ENCODE data around the gene HS1BP3. TPM values are rescaled to one million over a fixed set of nuclear protein-coding genes. Genes with fewer than 3 reads are reported as not detected.
A peak's percentile ranks its signal among the peaks of the same experiment; 100 is the strongest.

HS1BP3 gene
- total and polyA plus RNA-seq, 8 donors, result 9.5 to 16.8 (median 10.8) TPM

DNA sequence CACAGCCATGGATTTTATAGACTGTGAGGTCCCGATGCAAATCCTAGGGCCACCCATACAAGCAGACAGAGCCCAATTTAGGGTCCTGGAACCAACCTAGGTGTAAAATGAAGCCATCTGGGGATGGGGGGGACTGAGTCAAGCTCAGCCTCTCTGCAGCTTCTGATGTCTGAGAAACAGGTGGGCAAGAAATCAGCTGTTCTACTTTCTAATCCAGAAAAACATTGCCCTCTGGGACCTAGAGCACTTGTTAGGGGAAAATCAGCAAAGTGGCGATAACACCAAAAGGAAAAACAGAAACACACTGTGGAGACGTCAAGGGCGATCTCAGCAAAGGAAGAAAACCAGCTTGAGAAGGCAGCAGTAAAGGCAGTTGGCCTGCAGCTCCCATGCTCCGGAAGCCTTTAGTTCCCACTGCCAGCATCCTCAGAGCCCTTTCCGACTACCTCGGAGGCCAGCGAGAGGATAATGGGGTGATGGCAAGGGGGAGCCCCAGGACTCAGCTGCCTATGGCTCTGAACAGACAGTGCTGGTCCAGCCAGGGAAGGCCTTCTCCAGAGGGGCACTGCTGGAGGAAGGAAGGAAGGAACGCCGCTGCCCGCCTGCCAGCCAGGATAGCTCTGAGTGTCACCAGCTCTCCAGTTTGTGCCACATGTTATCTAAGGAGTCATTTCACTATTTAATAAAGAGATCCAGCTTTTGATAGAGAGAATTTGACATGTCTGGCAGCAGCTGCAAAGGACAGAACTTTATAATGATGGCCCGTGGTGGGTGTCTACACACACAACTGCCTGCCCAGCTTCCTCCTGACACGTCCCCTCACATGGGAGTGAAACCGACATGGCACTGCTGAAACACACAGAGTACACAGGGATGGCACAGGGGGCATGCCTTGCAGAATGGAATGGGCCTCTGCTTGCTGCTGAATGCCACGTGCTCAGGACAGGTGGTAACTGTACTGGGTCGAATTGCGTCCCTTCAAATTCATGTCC lies 37.7 kb downstream of the HS1BP3 start:
- intact Hi-C loops (cut with DNase I), result no loop called here

DNA sequence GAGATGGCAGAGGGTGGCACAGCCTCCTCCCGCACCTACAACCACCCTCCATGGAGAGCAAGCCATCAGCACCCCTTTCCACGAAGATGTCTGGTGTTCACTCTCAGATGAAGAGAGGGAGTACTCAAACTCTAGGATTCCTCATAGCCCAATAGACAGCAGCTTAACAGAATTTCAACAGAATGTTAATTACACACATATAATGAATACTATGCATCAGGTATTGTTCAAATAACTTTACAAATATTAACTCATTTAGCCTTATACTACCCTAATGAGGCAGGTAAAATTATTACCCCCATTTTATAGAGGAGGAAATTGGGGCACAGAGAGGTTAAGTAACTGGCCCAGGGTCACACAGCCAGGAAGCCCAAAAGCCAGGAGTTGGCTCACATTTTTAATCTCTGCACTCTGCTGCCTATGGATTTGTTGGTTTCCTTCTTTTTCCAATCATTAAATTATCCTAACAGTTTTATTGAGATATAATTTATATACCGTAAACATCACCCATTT lies 39.0 kb downstream of the HS1BP3 start:
- FAIRE-seq (no peak), ATAC-seq (no peak), DNase-seq (no peak)
- TF ChIP-seq, protein P1, sequence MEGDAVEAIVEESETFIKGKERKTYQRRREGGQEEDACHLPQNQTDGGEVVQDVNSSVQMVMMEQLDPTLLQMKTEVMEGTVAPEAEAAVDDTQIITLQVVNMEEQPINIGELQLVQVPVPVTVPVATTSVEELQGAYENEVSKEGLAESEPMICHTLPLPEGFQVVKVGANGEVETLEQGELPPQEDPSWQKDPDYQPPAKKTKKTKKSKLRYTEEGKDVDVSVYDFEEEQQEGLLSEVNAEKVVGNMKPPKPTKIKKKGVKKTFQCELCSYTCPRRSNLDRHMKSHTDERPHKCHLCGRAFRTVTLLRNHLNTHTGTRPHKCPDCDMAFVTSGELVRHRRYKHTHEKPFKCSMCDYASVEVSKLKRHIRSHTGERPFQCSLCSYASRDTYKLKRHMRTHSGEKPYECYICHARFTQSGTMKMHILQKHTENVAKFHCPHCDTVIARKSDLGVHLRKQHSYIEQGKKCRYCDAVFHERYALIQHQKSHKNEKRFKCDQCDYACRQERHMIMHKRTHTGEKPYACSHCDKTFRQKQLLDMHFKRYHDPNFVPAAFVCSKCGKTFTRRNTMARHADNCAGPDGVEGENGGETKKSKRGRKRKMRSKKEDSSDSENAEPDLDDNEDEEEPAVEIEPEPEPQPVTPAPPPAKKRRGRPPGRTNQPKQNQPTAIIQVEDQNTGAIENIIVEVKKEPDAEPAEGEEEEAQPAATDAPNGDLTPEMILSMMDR (IDR thresholded peaks at IDR 0.05), result no peak
- intact Hi-C loops (cut with DNase I), result no loop called here
- Histone ChIP-seq H3K4me1 (peaks cover 0 to 12% (median 0%) of the 10 kb centered on the region in 3 donors), H3K4me3 (no peak overlapping the region), H3K9me3 (no peaks in the 10 kb centered on the region), H3K27me3 (no peaks in the 10 kb centered on the region), H3K36me3 (no peaks in the 10 kb centered on the region), H3K27ac (peak overlapping the region in 3 of 4 donors; percentile 25 to 78 (median 75))
- 88 to 96% methylated on average over 3 of the region's 3 CpGs for WGBS, 2 donors

More for the DNA sequence above, 37.7 kb downstream of the HS1BP3 start:
- no peak for FAIRE-seq
- TF ChIP-seq, protein P1 (IDR thresholded peaks at IDR 0.05), result no peak
- WGBS, 2 donors, result 79 to 85% methylated on average over 17 of the region's 17 CpGs
- H3K4me3 ChIP-seq, result no peak overlapping the region
- ATAC-seq, result no peak
- peak in 2 of 6 donors; percentile 28 to 54 for DNase-seq
- H3K27ac ChIP-seq, result peak overlapping the region in 2 of 4 donors; percentile 84 to 89
- H3K27me3 ChIP-seq, result no peaks in the 10 kb centered on the region
- H3K36me3 ChIP-seq, result no peaks in the 10 kb centered on the region
- no peaks in the 10 kb centered on the region for H3K9me3 ChIP-seq
- peaks cover under 1 to 19% (median 6%) of the 10 kb centered on the region in 3 donors for H3K4me1 ChIP-seq

DNA sequence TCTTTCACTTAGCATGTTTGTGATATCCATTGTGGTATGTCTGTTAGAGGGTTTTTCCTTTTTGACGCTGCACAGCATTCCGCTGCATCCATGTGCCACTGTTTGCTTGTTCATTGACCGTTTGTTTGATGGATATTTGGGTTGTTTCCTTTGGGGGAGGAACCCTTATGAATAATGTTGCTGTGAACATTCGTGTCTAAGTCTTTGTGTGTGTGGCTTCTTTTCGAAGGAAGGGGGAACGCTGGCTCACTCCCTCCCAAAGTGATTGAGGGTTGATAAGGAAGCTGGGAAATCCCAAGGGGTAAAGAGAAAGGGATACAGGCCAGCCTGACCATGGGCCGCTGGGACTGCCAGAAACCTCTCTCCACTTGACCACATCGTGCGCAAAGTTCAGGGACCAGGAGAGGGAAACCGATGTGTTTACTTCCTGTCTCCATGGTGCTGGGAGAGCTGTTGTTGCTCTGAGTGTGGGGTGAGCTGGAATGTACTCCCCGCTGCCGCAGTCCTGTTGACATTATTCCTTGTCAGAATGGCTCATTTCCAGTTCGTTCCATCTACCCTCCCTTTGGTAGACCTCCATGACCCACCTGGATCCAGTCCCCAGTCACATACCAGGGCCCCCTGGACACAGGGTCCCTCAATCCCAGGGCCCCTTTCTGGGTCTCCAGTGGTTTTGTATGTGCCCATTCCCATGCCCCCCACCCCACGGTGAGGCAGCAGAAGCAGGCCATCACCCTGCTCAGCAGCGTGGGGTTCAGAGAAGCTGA lies 39.6 kb downstream of the HS1BP3 start:
- ATAC-seq, result peak; percentile 59 to 83 (median 76)
- H3K36me3 ChIP-seq, result no peaks in the 10 kb centered on the region
- H3K4me1 ChIP-seq, result peaks cover 0 to 10% (median 0%) of the 10 kb centered on the region in 3 donors
- H3K9me3 ChIP-seq, result no peaks in the 10 kb centered on the region
- no peaks in the 10 kb centered on the region for H3K27me3 ChIP-seq
- peak in 5 of 6 donors; percentile 38 to 66 (median 42) for DNase-seq
- TF ChIP-seq, protein P1 (IDR thresholded peaks at IDR 0.05), result no peak
- peak overlapping the region in 3 of 4 donors; percentile 25 to 78 (median 75) for H3K27ac ChIP-seq
- H3K4me3 ChIP-seq, result no peak overlapping the region
- no peak for FAIRE-seq
- 56 to 58% methylated on average over 15 of the region's 15 CpGs for WGBS, 2 donors
- intact Hi-C loops (cut with DNase I), result no loop called here

GRCh38 chr2:20609995-20610357 lies 40.9 kb downstream of the HS1BP3 start:
- Histone ChIP-seq H3K27ac (no peak overlapping the region), H3K36me3 (no peaks in the 10 kb centered on the region), H3K27me3 (no peaks in the 10 kb centered on the region), H3K4me1 (peaks cover 0 to 9% (median 0%) of the 10 kb centered on the region in 3 donors), H3K4me3 (no peak overlapping the region), H3K9me3 (no peaks in the 10 kb centered on the region)
- 73 to 74% methylated on average over 4 of the region's 4 CpGs for WGBS, 2 donors
- FAIRE-seq (no peak), ATAC-seq (no peak), DNase-seq (no peak)
- intact Hi-C loops (cut with DNase I), result no loop called here
- TF ChIP-seq, protein P1 (IDR thresholded peaks at IDR 0.05), result no peak

Data from pancreas (tissue), 10 donors.